NCI-H1105 treated with DMSO at 0.1 percent for 48 hours (cell line): ENCODE measurements around the gene TUB.

Experiments used
- DNase-seq: peaks from one replicate; lab custom pipeline; 2025; lab: John Stamatoyannopoulos, UW

Gene TUB

DNA sequence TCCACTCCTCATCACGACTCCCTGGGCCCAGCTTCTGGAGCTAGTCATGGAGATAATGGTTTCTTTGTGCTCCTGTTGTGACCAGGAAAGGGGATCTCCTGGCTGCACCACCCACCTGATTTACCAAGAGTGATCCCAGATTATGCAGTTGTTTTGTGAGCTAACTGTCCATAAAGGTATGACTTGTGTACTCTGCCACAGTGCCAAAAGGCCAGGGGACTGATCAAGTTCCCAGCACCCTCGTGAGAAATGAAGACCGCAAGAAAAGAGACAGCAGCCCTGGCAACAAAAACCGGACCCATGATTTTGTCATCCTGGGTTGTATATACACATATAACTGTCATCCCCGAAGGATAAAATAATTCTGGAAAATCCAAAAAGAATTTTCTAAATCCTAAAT is 26.6 kb downstream of the TUB start:
- DNase-seq = no peak

DNA sequence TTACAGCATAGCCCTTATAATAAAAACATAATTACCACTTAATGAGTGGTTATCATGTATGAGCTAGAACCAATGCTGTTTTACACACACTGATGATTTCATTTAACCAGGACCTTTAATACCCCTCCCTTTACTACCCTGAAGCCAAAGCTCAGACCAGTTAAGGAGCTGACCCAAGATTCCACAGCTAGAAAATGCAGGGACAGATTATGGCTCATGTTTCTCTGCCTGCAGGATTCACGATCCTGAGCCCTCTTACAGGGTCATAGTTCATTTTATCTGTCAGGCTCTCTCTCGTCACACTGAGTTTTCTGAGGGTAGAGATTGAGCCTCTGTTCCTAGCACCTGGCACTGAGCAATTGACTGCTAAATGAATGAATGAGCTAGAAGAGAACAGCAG is 27.4 kb downstream of the TUB start:
- DNase-seq = no peak

GRCh38 chr11:8109675-8110074 is 28.7 kb downstream of the TUB start:
- DNase-seq = no peak

DNA sequence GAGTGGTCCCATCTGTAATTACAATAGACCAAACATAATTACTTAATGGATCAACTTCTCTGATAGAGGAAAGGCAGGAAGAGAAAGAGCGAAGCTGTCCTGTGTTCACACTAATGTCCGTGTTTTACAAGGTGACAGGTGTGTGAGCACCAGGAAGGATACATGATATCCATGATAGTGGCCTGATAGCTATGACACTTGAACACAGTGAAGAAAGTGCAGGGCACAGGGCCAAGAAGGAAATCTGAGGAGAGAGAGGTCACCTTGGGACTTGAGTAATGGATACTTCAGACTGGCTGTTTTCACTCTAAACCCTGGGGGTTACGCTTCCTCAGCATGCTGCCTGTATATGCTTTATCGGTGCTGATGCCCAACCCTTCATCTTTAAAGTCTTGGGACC is 29.4 kb downstream of the TUB start:
- no peak for DNase-seq

DNA sequence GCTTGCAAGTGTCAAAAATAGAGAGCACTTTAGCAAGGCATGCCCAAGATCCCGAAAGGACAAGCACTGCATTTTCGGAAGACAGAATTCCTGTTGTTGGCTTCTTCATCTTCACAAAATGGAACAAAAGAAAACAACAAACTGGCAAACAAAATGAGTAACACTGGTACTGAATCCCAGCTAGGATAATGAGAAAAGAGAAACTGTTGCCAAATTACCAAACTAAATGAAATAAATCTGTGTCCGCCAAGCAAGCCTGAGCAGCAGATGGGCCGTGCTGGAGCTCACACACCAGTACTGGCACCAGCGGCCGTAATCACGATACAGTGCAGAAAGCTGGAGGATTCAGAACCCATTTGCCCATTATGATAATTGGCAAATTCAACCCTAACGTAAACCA is 30.6 kb downstream of the TUB start:
- DNase-seq = no peak

DNA sequence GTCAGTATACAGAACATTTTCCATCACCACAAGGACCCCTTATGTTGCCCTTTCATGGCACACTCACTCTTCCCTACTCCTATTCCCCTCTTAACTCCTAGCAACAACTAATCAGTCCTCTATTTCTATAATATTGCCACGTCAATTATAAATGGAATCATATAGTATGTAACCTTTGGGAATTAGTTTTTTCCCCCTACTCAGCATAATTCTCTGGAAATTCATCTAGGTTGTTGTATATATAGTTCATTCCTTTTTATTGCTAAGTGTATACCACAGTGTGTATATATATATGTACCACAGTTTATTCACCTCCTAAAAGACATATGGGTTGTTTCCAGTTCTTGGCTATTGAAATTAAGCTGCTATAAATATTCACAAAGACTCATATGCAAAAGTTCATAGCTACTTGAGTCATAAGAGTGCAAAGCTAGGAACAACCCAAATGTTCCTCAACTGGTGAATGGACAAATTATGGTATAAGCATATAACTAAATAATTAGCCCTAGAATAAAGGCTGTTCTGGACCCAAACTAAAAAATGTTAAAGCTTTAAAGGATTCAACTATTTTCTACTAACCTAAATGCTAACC is 41.3 kb downstream of the TUB start:
- no peak for DNase-seq

DNA sequence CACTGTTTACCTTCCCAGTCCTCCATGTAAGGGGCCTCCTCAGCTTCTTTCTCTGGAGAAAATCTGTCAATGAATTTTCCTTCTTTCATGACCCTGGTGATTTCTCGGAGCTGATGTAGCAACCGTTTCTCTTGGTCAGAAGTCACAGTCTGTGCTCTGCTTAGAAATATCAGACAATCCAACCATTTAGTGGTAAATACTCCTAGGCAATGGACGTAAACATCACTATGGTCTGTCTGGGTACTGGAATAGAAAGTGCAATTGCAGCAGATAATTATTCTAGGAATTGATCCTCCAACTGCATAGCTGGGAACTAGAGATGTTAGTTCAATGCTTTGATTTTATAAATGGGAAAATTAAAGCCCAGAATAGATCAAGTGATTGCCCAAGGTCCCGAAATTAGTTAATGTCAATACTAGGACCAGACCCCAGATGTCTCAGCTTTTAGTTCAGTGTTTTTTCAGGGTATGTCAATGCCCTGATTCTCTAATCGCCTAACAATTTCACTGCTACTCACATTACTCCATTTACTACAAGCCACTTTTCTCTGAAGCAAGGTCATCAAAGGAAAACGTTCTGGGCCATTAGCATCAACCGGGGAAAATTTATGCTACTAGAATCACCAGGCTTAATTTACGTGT is 45.8 kb downstream of the TUB start:
- no peak for DNase-seq

GRCh38 chr11:8127447-8127846 is 46.4 kb downstream of the TUB start:
- no peak for DNase-seq

DNA sequence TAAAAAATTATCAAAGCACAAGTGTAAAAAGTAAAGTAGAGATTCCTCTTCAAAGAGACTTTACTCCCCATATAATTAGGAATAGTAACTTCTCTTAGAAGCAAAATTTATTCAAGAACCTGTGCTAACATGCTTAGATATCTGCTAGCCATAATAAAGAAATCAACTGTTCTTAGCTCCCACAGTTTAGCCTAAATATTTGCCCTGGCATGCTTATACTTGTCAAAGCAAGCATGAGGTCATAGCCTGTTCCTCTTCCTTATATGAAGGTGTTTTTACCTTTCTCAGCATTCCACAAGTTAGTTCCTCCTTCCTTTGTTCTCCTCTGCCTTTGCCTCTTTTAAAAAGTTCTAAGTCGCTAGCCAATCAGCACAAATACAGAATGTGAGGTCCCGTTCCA is 57.5 kb downstream of the TUB start:
- DNase-seq = peak; percentile 2

GRCh38 chr11:8149726-8150125 is 68.7 kb downstream of the TUB start:
- no peak for DNase-seq
